Fibroblast of lung (primary cell): Measurements from ENCODE around the gene PEX11G.

Experiments
- CTCF ChIP-seq, 2 donors: IDR thresholded peaks in 1 of 2; conservative IDR thresholded peaks in 1 of 2; 1 replicate in 1 of 2; 2 replicates in 1 of 2; pipeline ENCODE4 v1.5.1; 2011 to 2012; ENCODE audit warnings: low read length in 2 of 2, control low read depth in 1 of 2, inconsistent platforms in 1 of 2, low read depth in 1 of 2, mild to moderate bottlenecking in 1 of 2
- EZH2 ChIP-seq: IDR thresholded peaks from 2 replicates; pipeline ENCODE4 v1.5.1; 2012; ENCODE audit warnings: low read length, control low read depth, mild to moderate bottlenecking; ENCODE audit errors: missing control alignments

- TF ChIP-seq CTCF (conservative IDR thresholded peaks at IDR 0.05 in 1 of 2, IDR thresholded peaks at IDR 0.05 in 1 of 2; ENCODE audit: low read depth in 1 of 2, low read length in 2 of 2) (no peak), EZH2 (no peak)
Measured at GRCh38 chr19:7527516-7528191, 38.8 kb upstream of the PEX11G start.
